Duodenal mucosa (tissue), 2 donors: Measurements from ENCODE around the gene FAXDC2.
"Not testable (repeated sequence)": the region's sequence is repeated elsewhere in the genome, so short reads cannot be mapped to it uniquely, and the experiment has no call there.

Source experiments
- H3K27ac ChIP-seq: one replicate; pipeline ENCODE4 v1.7.0; 2013; ENCODE audit warnings: low read depth, low read length
- H3K27me3 ChIP-seq, 2 donors: one replicate each; pipeline ENCODE4 v1.7.0; 2013; ENCODE audit warnings: low read length in 2 of 2, control low read depth in 1 of 2; ENCODE audit not compliant: insufficient read depth in 2 of 2, control insufficient read depth in 1 of 2
- H3K36me3 ChIP-seq, 2 donors: one replicate each; pipeline ENCODE4 v1.7.0; 2013; ENCODE audit warnings: low read length in 2 of 2, control low read depth in 1 of 2; ENCODE audit not compliant: insufficient read depth in 2 of 2, control insufficient read depth in 1 of 2
- H3K4me1 ChIP-seq, 2 donors: one replicate each; pipeline ENCODE4 v1.7.0; 2013; ENCODE audit warnings: low read length in 2 of 2, control low read depth in 1 of 2; ENCODE audit not compliant: insufficient read depth in 2 of 2, control insufficient read depth in 1 of 2
- H3K4me3 ChIP-seq, 2 donors: one replicate each; pipeline ENCODE4 v1.7.0; 2013; ENCODE audit warnings: low read length in 2 of 2, low read depth in 1 of 2
- H3K9ac ChIP-seq, 2 donors: one replicate each; pipeline ENCODE4 v1.7.0; 2013; ENCODE audit warnings: low read length in 2 of 2, low read depth in 1 of 2
- H3K9me3 ChIP-seq, 2 donors: one replicate each; pipeline ENCODE4 v1.7.0; 2013; ENCODE audit warnings: low read length in 2 of 2, control low read depth in 1 of 2; ENCODE audit not compliant: control insufficient read depth in 1 of 2

Gene FAXDC2

GRCh38 chr5:154831451-154831850 lies 19.0 kb downstream of the FAXDC2 start:
- Histone ChIP-seq H3K27me3 (no peaks in the 10 kb centered on the region), H3K27ac (no peak overlapping the region), H3K9me3 (no peaks in the 10 kb centered on the region), H3K9ac (no peak overlapping the region), H3K4me3 (no peak overlapping the region), H3K36me3 (peaks cover 0 to 25% of the 10 kb centered on the region in 2 donors), H3K4me1 (peaks cover 11 to 18% of the 10 kb centered on the region in 2 donors)

GRCh38 chr5:154830596-154830995 lies 19.8 kb downstream of the FAXDC2 start:
- Histone ChIP-seq H3K9me3 (no peaks in the 10 kb centered on the region), H3K27ac (no peak overlapping the region), H3K27me3 (no peaks in the 10 kb centered on the region), H3K36me3 (peaks cover 0 to 25% of the 10 kb centered on the region in 2 donors), H3K9ac (no peak overlapping the region), H3K4me1 (peaks cover 7 to 15% of the 10 kb centered on the region in 2 donors), H3K4me3 (no peak overlapping the region)

- no peaks in the 10 kb centered on the region for H3K9me3 ChIP-seq
- no peak overlapping the region for H3K4me3 ChIP-seq
- H3K4me1 ChIP-seq = peaks cover 7 to 13% of the 10 kb centered on the region in 2 donors
- H3K9ac ChIP-seq = no peak overlapping the region
- peaks cover 0 to 25% of the 10 kb centered on the region in 2 donors for H3K36me3 ChIP-seq
- H3K27me3 ChIP-seq = no peaks in the 10 kb centered on the region
- H3K27ac ChIP-seq = no peak overlapping the region
These were observed 20.2 kb downstream of the FAXDC2 start for GRCh38 chr5:154830219-154830595.

- no peak overlapping the region for H3K9ac ChIP-seq
- H3K9me3 ChIP-seq = no peaks in the 10 kb centered on the region
- H3K4me3 ChIP-seq = no peak overlapping the region
- no peak overlapping the region for H3K27ac ChIP-seq
- peaks cover 5 to 8% of the 10 kb centered on the region in 2 donors for H3K4me1 ChIP-seq
- H3K36me3 ChIP-seq = peaks cover 0 to 25% of the 10 kb centered on the region in 2 donors
- H3K27me3 ChIP-seq = no peaks in the 10 kb centered on the region
These were observed 20.7 kb downstream of the FAXDC2 start for GRCh38 chr5:154829589-154830218.

GRCh38 chr5:154829181-154829588 lies 21.2 kb downstream of the FAXDC2 start:
- Histone ChIP-seq H3K9me3 (no peaks in the 10 kb centered on the region), H3K36me3 (peaks cover under 1 to 28% of the 10 kb centered on the region in 2 donors), H3K27ac (no peak overlapping the region), H3K27me3 (no peaks in the 10 kb centered on the region), H3K4me1 (peaks cover under 1 to 4% of the 10 kb centered on the region in 2 donors), H3K4me3 (no peak overlapping the region), H3K9ac (no peak overlapping the region)

- no peaks in the 10 kb centered on the region for H3K27me3 ChIP-seq
- H3K4me1 ChIP-seq = no peaks in the 10 kb centered on the region
- no peak overlapping the region for H3K27ac ChIP-seq
- H3K36me3 ChIP-seq = peaks cover 17 to 32% of the 10 kb centered on the region in 2 donors
- H3K4me3 ChIP-seq = no peak overlapping the region
- H3K9ac ChIP-seq = no peak overlapping the region
- no peaks in the 10 kb centered on the region for H3K9me3 ChIP-seq
These were observed 26.3 kb downstream of the FAXDC2 start for GRCh38 chr5:154824070-154824469.

- Histone ChIP-seq H3K27ac (no peak overlapping the region), H3K9ac (no peak overlapping the region), H3K4me3 (no peak overlapping the region), H3K36me3 (peaks cover 17 to 30% of the 10 kb centered on the region in 2 donors), H3K9me3 (no peaks in the 10 kb centered on the region), H3K4me1 (no peaks in the 10 kb centered on the region), H3K27me3 (no peaks in the 10 kb centered on the region)
These were observed 26.8 kb downstream of the FAXDC2 start for GRCh38 chr5:154823605-154824004.

- H3K9ac ChIP-seq, H3K9me3 ChIP-seq, H3K27ac ChIP-seq, H3K4me3 ChIP-seq, H3K4me1 ChIP-seq, H3K27me3 ChIP-seq: not testable (repeated sequence)
- H3K36me3 ChIP-seq = peaks cover 20 to 32% of the 10 kb centered on the region in 2 donors
These were observed 27.5 kb downstream of the FAXDC2 start for GRCh38 chr5:154822896-154823295.

- Histone ChIP-seq H3K9ac (no peak overlapping the region), H3K4me1 (no peaks in the 10 kb centered on the region), H3K27me3 (no peaks in the 10 kb centered on the region), H3K4me3 (no peak overlapping the region), H3K27ac (no peak overlapping the region), H3K36me3 (peaks cover 30 to 55% of the 10 kb centered on the region in 2 donors), H3K9me3 (no peaks in the 10 kb centered on the region)
These were observed 30.0 kb downstream of the FAXDC2 start for GRCh38 chr5:154820383-154820782.

GRCh38 chr5:154819546-154819945 lies 30.9 kb downstream of the FAXDC2 start:
- Histone ChIP-seq H3K36me3 (peaks cover 36 to 63% of the 10 kb centered on the region in 2 donors), H3K4me1 (no peaks in the 10 kb centered on the region), H3K9ac (no peak overlapping the region), H3K4me3 (no peak overlapping the region), H3K9me3 (no peaks in the 10 kb centered on the region), H3K27ac (no peak overlapping the region), H3K27me3 (no peaks in the 10 kb centered on the region)
